BJ (cell line): ENCODE measurements around the gene SAMD14. TPM values are rescaled to one million over a fixed set of nuclear protein-coding genes. Genes with fewer than 3 reads are reported as not detected.

Experiments
- CTCF ChIA-PET: fragments of 350-600 bp; formaldehyde crosslinking; extraction: SDS; loops from one replicate; lab custom pipeline; 2021; ENCODE audit warnings: antibody characterized with exemption, inconsistent platforms; lab: Yijun Ruan, JAX
- POLR2A ChIA-PET: fragments of 300-600 bp; sonication (Branson Sonifier 250); formaldehyde crosslinking; extraction: SDS; loops from one replicate; lab custom pipeline; 2021; ENCODE audit warnings: antibody characterized with exemption; lab: Charles Lee
- DNase-seq: peaks from one replicate; pipeline ENCODE4 v3.0.0-alpha.2; 2011; ENCODE audit warnings: low read depth
- H3K27me3 ChIP-seq: 2 replicates; pipeline ENCODE4 v1.6.0; 2011; ENCODE audit warnings: low read length; ENCODE audit not compliant: control insufficient read depth, insufficient read depth
- H3K36me3 ChIP-seq: 2 replicates; pipeline ENCODE4 v1.5.1; 2011; ENCODE audit warnings: low read length; ENCODE audit not compliant: control insufficient read depth, insufficient read depth
- H3K4me3 ChIP-seq: 2 replicates; pipeline ENCODE4 v1.5.1; 2011; ENCODE audit warnings: low read depth, mild to moderate bottlenecking, control low read depth, low read length
- polyA plus RNA-seq: library from polyadenylated mRNA; depleted of rRNA; stranded (reverse); fragments of >200 nt; gene quantifications from 2 replicates; pipeline ENCODE4 v1.2.3, GENCODE V29; 2011
- TF ChIP-seq, protein P1 (sequence below): IDR thresholded peaks from 2 replicates; pipeline ENCODE4 v1.5.1; 2011; ENCODE audit warnings: low read depth, mild to moderate bottlenecking, control low read depth, inconsistent platforms, low read length, moderate library complexity; ENCODE audit not compliant: insufficient read depth

The SAMD14 gene
- polyA plus RNA-seq, 1 experiment: 5.3 TPM

GRCh38 chr17:50139185-50139783 lies 9.3 kb upstream of the SAMD14 start:
- Histone ChIP-seq H3K36me3 (peaks cover 78% of the 10 kb centered on the region), H3K27me3 (no peaks in the 10 kb centered on the region), H3K4me3 (no peak overlapping the region)
- no peak for DNase-seq
- TF ChIP-seq, protein P1, sequence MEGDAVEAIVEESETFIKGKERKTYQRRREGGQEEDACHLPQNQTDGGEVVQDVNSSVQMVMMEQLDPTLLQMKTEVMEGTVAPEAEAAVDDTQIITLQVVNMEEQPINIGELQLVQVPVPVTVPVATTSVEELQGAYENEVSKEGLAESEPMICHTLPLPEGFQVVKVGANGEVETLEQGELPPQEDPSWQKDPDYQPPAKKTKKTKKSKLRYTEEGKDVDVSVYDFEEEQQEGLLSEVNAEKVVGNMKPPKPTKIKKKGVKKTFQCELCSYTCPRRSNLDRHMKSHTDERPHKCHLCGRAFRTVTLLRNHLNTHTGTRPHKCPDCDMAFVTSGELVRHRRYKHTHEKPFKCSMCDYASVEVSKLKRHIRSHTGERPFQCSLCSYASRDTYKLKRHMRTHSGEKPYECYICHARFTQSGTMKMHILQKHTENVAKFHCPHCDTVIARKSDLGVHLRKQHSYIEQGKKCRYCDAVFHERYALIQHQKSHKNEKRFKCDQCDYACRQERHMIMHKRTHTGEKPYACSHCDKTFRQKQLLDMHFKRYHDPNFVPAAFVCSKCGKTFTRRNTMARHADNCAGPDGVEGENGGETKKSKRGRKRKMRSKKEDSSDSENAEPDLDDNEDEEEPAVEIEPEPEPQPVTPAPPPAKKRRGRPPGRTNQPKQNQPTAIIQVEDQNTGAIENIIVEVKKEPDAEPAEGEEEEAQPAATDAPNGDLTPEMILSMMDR: no peak
- POLR2A ChIA-PET: interaction anchor here (0.6 kb wide), 1 partner anchor 449 kb away, joined by 3 read pairs; no protein-coding TSS in a partner anchor
- CTCF ChIA-PET: interaction anchor here (0.8 to 3.9 kb wide), 25 partner anchors 9 to 173 kb away, joined by 3 to 30 read pairs (median 4); partner anchors contain the start of genes PPP1R9B, SAMD14 and SGCA

DNA sequence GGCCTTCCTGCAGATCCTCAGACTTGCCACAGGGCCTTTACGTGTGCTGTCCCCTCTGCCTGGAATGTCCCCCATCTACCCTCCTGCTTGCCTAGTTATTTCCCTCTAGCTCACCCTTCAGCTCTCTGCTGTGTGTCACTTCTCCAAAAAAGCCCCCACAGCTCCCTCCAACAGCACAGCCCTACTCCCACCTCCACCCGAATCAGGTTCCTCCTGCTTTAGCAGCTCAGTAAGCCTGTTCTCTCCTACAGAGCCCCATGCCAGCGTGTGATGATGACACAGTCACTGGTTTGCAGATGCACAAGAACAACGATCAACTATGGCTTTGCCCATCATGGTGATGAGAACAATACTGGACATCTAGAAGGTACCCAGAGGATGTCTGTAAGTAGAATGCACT lies 7.1 kb upstream of the SAMD14 start:
- H3K36me3 ChIP-seq: peaks cover 59% of the 10 kb centered on the region
- H3K27me3 ChIP-seq: no peaks in the 10 kb centered on the region
- ChIA-PET POLR2A (no interaction called here), CTCF (interaction anchor here (0.7 to 3.4 kb wide), 6 partner anchors 10 to 365 kb away, joined by 3 to 20 read pairs (median 4); no protein-coding TSS in a partner anchor)
- no peak for DNase-seq
- no peak overlapping the region for H3K4me3 ChIP-seq
- TF ChIP-seq, protein P1: no peak

DNA sequence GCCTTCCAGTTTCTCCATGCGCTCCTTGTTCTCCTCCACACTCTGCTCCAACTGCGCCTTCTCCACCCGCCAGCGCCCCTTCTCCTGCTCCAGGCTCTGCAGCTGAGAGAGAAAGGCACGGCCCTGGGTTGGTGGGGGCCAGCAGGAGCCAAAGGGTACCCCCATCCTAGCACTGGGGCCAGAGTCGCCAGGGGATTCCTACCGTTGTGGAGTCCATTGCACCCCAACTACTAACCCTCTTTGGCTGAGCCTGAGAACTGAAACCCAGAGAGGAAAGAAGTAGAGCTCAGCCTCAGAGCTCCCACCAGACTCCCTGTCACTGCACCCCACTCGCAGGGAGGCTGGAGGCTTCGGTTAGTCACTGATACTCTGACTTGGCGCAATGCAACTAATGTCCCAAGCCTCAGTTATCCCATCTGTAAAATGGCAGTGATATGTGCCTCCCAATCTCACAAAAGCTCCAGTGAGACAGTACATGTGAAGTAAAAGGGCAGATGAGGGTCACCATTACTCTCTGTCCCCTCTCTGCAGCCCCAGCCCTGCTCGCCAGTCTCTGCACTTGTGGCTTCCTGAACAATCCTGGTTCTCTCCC lies 6.2 kb upstream of the SAMD14 start:
- H3K36me3 ChIP-seq: peaks cover 54% of the 10 kb centered on the region
- DNase-seq: no peak
- TF ChIP-seq, protein P1: no peak
- no peak overlapping the region for H3K4me3 ChIP-seq
- H3K27me3 ChIP-seq: no peaks in the 10 kb centered on the region
- ChIA-PET CTCF (interaction anchor here (0.7 to 3.4 kb wide), 6 partner anchors 10 to 42 kb away, joined by 3 to 20 read pairs (median 4); partner anchors contain the start of gene PPP1R9B), POLR2A (no interaction called here)

- TF ChIP-seq, protein P1: no peak
- no peak for DNase-seq
- CTCF ChIA-PET: interaction anchor here (0.9 to 3.4 kb wide), 4 partner anchors 11 to 41 kb away, joined by 3 to 20 read pairs (median 4); partner anchors contain the start of gene PPP1R9B
- H3K36me3 ChIP-seq: peaks cover 48% of the 10 kb centered on the region
- POLR2A ChIA-PET: no interaction called here
- no peak overlapping the region for H3K4me3 ChIP-seq
- H3K27me3 ChIP-seq: no peaks in the 10 kb centered on the region
These were observed 5.5 kb upstream of the SAMD14 start for GRCh38 chr17:50135316-50136095.
